Measurements from ENCODE around the gene ZNF398. TPM values are rescaled to one million over a fixed set of nuclear protein-coding genes. Genes with fewer than 3 reads are reported as not detected.

ZNF398 gene
- total RNA-seq, 4 donors from 2014 or later, result 11.9 to 34.7 (median 26.5) TPM

DNA sequence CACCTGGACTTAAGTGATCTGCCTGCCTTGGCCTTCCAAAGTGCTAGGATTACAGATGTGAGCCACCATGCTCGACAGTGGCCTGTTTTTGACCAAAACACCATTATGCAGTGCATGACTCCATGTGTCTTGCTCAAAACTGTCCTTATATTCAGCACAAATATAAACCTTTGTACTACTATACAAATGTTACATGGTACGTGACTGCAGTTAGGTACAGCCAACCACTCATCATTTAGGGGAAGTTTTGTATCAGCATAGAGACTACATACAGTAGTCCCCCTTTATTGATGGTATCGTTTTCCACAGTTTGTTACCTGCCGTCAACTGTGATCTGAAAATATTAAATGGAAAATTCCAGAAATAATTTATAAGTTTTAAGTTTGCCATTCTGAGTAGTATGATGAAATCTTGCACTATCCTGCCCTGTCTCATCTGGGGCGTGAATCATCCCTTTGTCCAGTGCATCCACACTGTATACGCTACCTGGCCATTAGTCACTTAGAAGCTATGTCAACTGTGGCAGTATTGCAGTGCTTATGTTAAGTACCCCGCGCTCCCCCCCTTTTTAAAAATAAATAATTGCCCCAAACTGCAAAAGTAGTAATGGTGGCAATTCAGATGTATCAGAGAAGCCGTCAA is 24.8 kb downstream of the ZNF398 start:
- Histone ChIP-seq H3K27me3 (no peaks in the 10 kb centered on the region), H3K4me3 (no peak overlapping the region), H3K27ac (no peak overlapping the region), H3K9me3 (no peaks in the 10 kb centered on the region), H3K4me1 (no peaks in the 10 kb centered on the region), H3K36me3 (peaks cover 0 to 76% (median 3%) of the 10 kb centered on the region in 3 donors)
- DNase-seq, result no peak
- no peak for TF ChIP-seq POLR2A (IDR thresholded peaks at IDR 0.05)
- TF ChIP-seq, protein P1, sequence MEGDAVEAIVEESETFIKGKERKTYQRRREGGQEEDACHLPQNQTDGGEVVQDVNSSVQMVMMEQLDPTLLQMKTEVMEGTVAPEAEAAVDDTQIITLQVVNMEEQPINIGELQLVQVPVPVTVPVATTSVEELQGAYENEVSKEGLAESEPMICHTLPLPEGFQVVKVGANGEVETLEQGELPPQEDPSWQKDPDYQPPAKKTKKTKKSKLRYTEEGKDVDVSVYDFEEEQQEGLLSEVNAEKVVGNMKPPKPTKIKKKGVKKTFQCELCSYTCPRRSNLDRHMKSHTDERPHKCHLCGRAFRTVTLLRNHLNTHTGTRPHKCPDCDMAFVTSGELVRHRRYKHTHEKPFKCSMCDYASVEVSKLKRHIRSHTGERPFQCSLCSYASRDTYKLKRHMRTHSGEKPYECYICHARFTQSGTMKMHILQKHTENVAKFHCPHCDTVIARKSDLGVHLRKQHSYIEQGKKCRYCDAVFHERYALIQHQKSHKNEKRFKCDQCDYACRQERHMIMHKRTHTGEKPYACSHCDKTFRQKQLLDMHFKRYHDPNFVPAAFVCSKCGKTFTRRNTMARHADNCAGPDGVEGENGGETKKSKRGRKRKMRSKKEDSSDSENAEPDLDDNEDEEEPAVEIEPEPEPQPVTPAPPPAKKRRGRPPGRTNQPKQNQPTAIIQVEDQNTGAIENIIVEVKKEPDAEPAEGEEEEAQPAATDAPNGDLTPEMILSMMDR (IDR thresholded peaks at IDR 0.05), result no peak

DNA sequence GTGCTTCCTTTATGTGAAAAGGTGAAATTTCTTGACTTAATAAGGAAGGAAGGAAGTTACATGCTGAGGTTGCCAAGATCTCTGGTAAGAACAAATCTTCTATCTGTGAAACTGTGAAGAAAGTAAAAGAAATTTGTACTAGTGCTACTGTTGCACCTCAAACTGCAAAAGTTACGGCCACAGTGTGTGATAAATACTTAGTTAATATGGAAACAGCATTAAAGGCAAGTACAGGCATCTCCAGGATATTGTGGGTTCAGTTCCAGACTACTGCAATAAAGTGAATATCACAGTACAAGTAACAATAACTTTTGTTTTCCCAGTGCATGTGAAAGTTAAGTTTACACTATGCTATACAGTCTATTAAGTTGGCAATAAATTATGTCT is 25.3 kb downstream of the ZNF398 start:
- Histone ChIP-seq H3K4me1 (no peaks in the 10 kb centered on the region), H3K9me3 (no peaks in the 10 kb centered on the region), H3K27me3 (no peaks in the 10 kb centered on the region), H3K4me3 (no peak overlapping the region), H3K36me3 (peaks cover 0 to 77% (median 3%) of the 10 kb centered on the region in 3 donors), H3K27ac (no peak overlapping the region)
- DNase-seq, result no peak
- TF ChIP-seq, protein P1 (IDR thresholded peaks at IDR 0.05), result no peak
- no peak for TF ChIP-seq POLR2A (IDR thresholded peaks at IDR 0.05)

DNA sequence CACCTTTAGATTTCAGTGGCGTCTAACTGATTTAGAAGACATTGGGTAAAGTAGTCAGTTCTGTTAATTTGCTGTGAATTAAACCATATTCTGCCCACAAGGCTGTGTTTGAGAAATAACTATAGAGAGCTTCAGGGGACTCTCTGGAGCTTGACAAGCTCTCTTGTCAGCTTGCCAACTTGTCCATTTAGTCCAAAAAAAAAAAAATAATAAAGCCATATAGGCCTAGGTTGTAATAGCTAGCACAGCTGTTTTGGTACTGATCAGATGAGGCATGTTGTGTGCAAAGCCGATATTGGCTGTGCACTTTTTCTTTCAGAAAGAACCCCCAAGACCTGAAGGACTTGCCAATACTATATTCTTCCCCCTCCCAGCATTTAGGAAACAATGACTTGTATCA is 27.9 kb downstream of the ZNF398 start:
- Histone ChIP-seq H3K4me3 (no peak overlapping the region), H3K9me3 (no peaks in the 10 kb centered on the region), H3K27ac (no peak overlapping the region), H3K4me1 (no peaks in the 10 kb centered on the region), H3K36me3 (peaks cover 0 to 77% (median 0%) of the 10 kb centered on the region in 3 donors), H3K27me3 (no peaks in the 10 kb centered on the region)
- no peak for DNase-seq
- TF ChIP-seq, protein P1 (IDR thresholded peaks at IDR 0.05), result no peak
- TF ChIP-seq POLR2A (IDR thresholded peaks at IDR 0.05), result no peak

DNA sequence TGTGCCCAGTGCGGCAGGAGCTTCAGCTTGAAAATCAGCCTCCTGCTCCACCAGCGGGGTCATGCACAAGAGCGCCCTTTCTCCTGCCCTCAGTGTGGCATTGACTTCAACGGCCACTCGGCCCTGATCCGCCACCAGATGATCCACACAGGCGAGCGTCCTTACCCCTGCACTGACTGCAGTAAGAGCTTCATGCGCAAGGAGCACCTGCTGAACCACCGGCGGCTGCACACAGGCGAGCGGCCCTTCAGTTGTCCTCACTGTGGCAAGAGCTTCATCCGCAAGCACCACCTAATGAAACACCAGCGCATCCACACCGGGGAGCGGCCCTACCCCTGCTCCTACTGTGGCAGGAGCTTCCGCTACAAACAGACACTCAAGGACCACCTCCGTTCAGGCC is 32.0 kb downstream of the ZNF398 start:
- no peak overlapping the region for H3K4me3 ChIP-seq
- TF ChIP-seq POLR2A (IDR thresholded peaks at IDR 0.05), result no peak
- TF ChIP-seq, protein P1 (IDR thresholded peaks at IDR 0.05), result no peak
- H3K4me1 ChIP-seq, result no peaks in the 10 kb centered on the region
- DNase-seq, result no peak
- H3K27me3 ChIP-seq, result no peaks in the 10 kb centered on the region
- H3K27ac ChIP-seq, result no peak overlapping the region
- no peaks in the 10 kb centered on the region for H3K9me3 ChIP-seq
- peaks cover 0 to 73% (median 0%) of the 10 kb centered on the region in 3 donors for H3K36me3 ChIP-seq

DNA sequence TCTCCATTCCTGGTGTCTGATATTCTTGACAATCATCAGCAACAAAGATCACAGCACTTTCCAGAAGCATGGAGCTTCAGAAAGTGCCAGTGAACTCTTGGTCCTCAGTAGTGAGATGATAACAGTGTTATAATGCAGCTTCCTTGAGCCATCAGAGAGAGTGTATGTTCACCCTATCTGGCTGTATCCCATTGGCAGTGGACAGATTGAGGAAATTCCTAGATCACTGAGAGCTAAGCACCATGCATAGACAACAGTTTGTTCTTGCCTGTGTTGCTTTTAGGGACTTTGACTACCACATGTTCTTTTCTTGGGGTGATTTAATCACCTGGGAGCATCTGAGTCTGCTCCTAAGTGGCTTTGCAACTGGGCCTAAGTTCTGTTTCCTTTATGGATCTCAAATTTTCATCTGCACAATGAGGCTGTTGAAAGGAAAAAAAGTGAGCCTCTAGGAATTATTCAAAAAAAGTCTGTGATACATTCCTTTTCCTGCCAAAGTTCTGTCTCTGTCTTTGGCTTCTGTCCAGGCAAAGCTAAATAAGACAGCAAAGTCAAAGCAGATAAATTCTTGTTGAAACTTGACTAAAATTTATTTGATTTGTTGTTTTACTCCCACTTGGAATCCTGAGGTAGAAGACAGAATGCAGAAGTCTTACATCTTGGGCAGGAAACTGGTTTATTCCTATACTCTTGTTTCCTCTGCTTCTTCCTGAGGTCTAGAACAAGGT is 33.6 kb downstream of the ZNF398 start:
- Histone ChIP-seq H3K4me3 (no peak overlapping the region), H3K4me1 (no peaks in the 10 kb centered on the region), H3K36me3 (peaks cover 0 to 63% (median 0%) of the 10 kb centered on the region in 3 donors), H3K27me3 (no peaks in the 10 kb centered on the region), H3K9me3 (no peaks in the 10 kb centered on the region), H3K27ac (no peak overlapping the region)
- TF ChIP-seq, protein P1 (IDR thresholded peaks at IDR 0.05), result no peak
- TF ChIP-seq POLR2A (IDR thresholded peaks at IDR 0.05), result no peak
- DNase-seq, result no peak
